Testis (tissue), 3 donors: ENCODE data around the gene CFAP54. TPM values are rescaled to one million over a fixed set of nuclear protein-coding genes. Genes with fewer than 3 reads are reported as not detected.
A peak's percentile ranks its signal among the peaks of the same experiment; 100 is the strongest.
"Not testable (repeated sequence)": the region's sequence is repeated elsewhere in the genome, so short reads cannot be mapped to it uniquely, and the experiment has no call there.

Experiments used
- DNase-seq: peaks from one replicate; pipeline ENCODE4 v3.0.0-alpha.2; 2019
- H3K27ac ChIP-seq, 2 donors: fragments of 200-600 bp; sonication (generic); one replicate each; pipeline ENCODE4 v1.5.1; 2019
- H3K27me3 ChIP-seq: fragments of 200-600 bp; sonication (generic); one replicate; pipeline ENCODE4 v1.5.1; 2019
- H3K36me3 ChIP-seq: fragments of 200-600 bp; sonication (generic); one replicate; pipeline ENCODE4 v1.5.1; 2017; ENCODE audit warnings: low read depth; ENCODE audit errors: missing control alignments
- H3K4me1 ChIP-seq: fragments of 200-600 bp; sonication (generic); one replicate; pipeline ENCODE4 v1.5.1; 2019
- H3K4me3 ChIP-seq, 2 donors: fragments of 200-600 bp; sonication (generic); one replicate each; pipeline ENCODE4 v1.5.1; 2017 to 2019
- H3K9me3 ChIP-seq: fragments of 200-600 bp; sonication (generic); one replicate; pipeline ENCODE4 v1.5.1; 2017
- POLR2A ChIP-seq: fragments of 450-650 bp; IDR thresholded peaks from one replicate; pipeline ENCODE4 v1.6.1; 2017; ENCODE audit warnings: antibody characterized with exemption, mild to moderate bottlenecking, moderate library complexity
- WGBS, 2 donors: methylation state at CpG; one replicate each; pipeline ENCODE4 v1.1.5; 2018; 5-methylcytosine and 5-hydroxymethylcytosine counted together
- intact Hi-C: fragments of 100-400 bp; cut with DNase I; formaldehyde crosslinking; loops from one replicate; pipeline ENCODE4 v1.15.1; 2023; ENCODE audit warnings: low total_unique reads
- polyA plus RNA-seq: library from polyadenylated mRNA; stranded (reverse); fragments of 350-450 nt; fragmentation: Illumina TruSeq; extraction: RNeasy Lipid Tissue Mini Kit (QIAGEN cat#74804); gene quantifications from one replicate; pipeline ENCODE4 v1.2.3, GENCODE V29; 2014; ENCODE audit warnings: low read depth, low replicate concordance; ENCODE audit not compliant: insufficient read depth
- total RNA-seq, 2 donors: library from RNA; depleted of rRNA; stranded (reverse); fragments of >200 nt; gene quantifications; one replicate each; pipeline ENCODE4 v1.2.3, GENCODE V29; 2016
- TF ChIP-seq, protein P1 (sequence below), 3 experiments: fragments of 450-650 bp in 2 of 3; fragments of 200-600 bp in 1 of 3; sonication (generic) in 1 of 3; IDR thresholded peaks; one replicate each; pipeline ENCODE4 v1.5.1; 2016 to 2019; ENCODE audit warnings: antibody characterized with exemption in 3 of 3, mild to moderate bottlenecking in 2 of 3, moderate library complexity in 1 of 3

CFAP54 gene
- total and polyA plus RNA-seq, 3 donors from 2014 or later, result 8.4 to 36.9 (median 14.4) TPM

DNA sequence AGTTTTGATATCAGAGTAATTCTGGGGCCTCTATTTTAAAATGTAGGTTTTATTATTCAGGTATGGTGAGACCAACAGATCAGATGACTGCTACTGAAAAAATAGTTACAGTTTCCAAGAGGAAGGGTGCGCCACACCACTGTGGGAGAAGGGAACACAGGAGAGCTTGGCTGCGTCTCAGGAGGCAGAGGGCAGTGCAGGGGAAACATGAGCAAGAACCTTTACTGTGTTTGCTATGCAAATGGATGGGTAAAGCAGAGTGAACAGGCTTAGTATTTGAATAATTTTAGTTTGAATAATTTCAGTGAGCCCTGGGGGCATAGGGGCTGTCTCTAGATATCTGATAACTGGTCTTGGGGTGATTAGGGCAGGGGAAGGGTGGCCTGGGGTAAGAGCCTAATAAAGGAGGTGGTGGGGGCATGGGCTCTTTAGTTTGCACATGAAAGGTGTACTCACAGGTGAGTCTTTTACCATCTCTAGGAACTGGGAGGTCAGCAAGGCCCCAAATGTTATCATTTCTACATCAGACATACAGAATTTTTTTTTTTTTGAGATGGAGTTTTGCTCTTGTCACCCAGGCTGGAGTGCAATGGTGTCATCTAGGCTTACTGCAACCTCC, 220.9 kb downstream of the CFAP54 start:
- 73 to 83% methylated on average over 2 of the region's 2 CpGs for WGBS, 2 donors
- no peak overlapping the region for H3K4me3 ChIP-seq
- intact Hi-C loops, result no loop called here

DNA sequence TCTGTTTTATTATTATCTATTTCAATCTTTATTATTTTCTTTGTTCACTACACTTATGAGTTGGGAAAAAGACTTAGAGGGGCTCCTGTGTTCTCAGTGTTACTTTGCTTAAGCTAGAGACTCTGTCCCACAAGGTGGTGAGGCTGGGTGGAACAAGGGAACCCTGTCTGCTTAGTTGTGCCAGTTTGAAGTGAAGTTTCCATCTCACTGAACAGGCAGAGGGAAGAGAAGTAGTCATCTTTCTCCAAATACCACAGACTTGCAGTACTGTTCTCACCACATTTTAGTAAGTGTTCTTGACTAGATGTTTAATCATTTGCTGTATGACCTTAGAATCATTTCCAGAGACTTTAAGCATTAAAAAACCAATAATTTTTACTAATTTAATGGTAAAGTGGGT, 222.0 kb downstream of the CFAP54 start:
- TF ChIP-seq POLR2A, result no peak
- TF ChIP-seq, protein P1, sequence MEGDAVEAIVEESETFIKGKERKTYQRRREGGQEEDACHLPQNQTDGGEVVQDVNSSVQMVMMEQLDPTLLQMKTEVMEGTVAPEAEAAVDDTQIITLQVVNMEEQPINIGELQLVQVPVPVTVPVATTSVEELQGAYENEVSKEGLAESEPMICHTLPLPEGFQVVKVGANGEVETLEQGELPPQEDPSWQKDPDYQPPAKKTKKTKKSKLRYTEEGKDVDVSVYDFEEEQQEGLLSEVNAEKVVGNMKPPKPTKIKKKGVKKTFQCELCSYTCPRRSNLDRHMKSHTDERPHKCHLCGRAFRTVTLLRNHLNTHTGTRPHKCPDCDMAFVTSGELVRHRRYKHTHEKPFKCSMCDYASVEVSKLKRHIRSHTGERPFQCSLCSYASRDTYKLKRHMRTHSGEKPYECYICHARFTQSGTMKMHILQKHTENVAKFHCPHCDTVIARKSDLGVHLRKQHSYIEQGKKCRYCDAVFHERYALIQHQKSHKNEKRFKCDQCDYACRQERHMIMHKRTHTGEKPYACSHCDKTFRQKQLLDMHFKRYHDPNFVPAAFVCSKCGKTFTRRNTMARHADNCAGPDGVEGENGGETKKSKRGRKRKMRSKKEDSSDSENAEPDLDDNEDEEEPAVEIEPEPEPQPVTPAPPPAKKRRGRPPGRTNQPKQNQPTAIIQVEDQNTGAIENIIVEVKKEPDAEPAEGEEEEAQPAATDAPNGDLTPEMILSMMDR (IDR thresholded peaks at IDR 0.05), result no peak
- DNase-seq, result no peak
- no peaks in the 10 kb centered on the region for H3K36me3 ChIP-seq
- H3K4me1 ChIP-seq, result no peaks in the 10 kb centered on the region
- H3K27me3 ChIP-seq, result no peaks in the 10 kb centered on the region
- H3K9me3 ChIP-seq, result no peaks in the 10 kb centered on the region
- H3K4me3 ChIP-seq, result no peak overlapping the region
- no peak overlapping the region for H3K27ac ChIP-seq
- intact Hi-C loops, result no loop called here

More for the DNA sequence above, 220.9 kb downstream of the CFAP54 start:
- Histone ChIP-seq H3K36me3 (no peaks in the 10 kb centered on the region), H3K4me1 (no peaks in the 10 kb centered on the region), H3K27me3 (no peaks in the 10 kb centered on the region), H3K27ac (no peak overlapping the region), H3K9me3 (no peaks in the 10 kb centered on the region)
- TF ChIP-seq, protein P1 (IDR thresholded peaks at IDR 0.05), result no peak
- TF ChIP-seq POLR2A, result no peak
- no peak for DNase-seq

DNA sequence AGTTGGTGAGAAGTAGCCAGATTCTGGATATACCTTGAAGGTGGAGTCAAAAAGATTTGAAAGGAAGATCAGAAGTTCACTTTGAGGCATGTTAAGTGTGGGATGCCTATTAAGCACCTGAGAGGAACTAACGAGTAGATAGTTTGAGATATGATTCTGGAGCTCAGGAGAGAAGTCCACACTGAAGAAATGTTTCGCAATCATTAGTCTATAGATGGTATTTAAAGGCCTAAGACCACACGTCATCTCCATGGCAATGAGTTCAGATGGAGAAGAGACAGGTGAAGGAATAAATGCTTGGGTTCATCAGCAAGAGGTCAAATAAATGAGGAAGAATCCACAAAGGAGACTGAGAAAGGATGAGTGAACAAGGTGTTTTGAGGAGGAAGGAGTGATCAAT, 224.8 kb downstream of the CFAP54 start:
- no peak overlapping the region for H3K27ac ChIP-seq
- no peak for DNase-seq
- TF ChIP-seq, protein P1 (IDR thresholded peaks at IDR 0.05), result no peak
- no peak for TF ChIP-seq POLR2A
- H3K4me1 ChIP-seq, result no peaks in the 10 kb centered on the region
- 87 to 95% methylated on average over 3 of the region's 3 CpGs for WGBS, 2 donors
- H3K9me3 ChIP-seq, result no peaks in the 10 kb centered on the region
- H3K36me3 ChIP-seq, result no peaks in the 10 kb centered on the region
- intact Hi-C loops, result no loop called here
- H3K4me3 ChIP-seq, result no peak overlapping the region
- no peaks in the 10 kb centered on the region for H3K27me3 ChIP-seq

DNA sequence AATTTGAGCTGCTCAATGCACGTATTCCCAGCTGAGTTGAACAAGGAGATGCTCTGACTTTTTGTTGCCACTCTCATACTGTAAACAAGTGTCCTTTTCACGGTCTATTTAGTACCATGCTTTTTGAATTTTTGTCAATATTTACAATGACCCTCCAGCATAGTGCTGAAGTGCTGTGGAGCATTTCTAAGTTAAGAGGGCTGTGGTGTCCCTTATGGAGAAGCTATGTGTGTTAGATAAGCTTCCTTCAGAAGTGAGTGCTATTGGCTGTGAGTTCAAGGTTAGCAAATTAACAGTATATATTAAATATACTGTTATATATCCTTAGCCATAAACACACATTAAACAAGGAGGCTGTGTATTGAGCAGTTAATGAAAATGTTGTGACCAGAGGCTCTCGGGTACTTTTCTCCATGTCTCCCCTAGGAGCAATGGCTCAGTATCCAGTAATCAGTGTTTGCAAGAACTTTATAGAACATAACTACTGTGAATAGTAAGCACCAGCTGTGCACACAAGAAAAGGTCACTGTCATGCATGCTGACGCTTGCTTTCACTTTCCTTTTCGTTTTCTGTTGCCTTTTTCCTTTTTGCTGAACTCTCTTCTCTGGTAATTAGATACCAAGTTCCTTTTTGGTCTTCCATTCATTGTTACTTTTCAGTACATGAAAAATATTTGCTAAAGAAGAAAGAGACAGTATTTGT, 230.4 kb downstream of the CFAP54 start:
- Histone ChIP-seq H3K4me1 (no peaks in the 10 kb centered on the region), H3K27me3 (no peaks in the 10 kb centered on the region), H3K9me3 (no peaks in the 10 kb centered on the region), H3K4me3 (peak overlapping the region in 1 of 2 donors; percentile 12), H3K27ac (no peak overlapping the region), H3K36me3 (no peaks in the 10 kb centered on the region)
- no peak for TF ChIP-seq POLR2A
- TF ChIP-seq, protein P1 (IDR thresholded peaks at IDR 0.05), result no peak
- DNase-seq, result no peak
- WGBS, 2 donors, result 58 to 60% methylated on average over 5 of the region's 5 CpGs
- intact Hi-C loops, result no loop called here

DNA sequence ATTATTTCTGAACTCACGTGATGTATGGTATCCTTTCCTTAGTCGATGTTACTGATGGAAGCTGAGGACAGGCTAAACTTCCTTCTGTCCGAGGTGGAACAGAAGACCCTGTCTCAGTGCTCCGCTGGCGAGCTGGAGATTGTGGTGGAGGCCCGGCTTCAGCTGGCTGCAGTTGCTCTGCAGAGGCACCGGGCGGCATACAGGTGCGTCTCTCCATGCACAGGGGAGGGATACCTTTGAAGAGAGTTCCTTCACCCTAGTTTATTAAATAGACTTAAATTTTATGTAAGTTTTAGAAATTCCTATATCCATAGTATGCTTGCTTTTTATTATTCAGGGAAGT, 231.0 kb downstream of the CFAP54 start:
- intact Hi-C loops, result no loop called here
- peak overlapping the region in 1 of 2 donors; percentile 12 for H3K4me3 ChIP-seq
- TF ChIP-seq, protein P1 (IDR thresholded peaks at IDR 0.05), result no peak
- TF ChIP-seq POLR2A, result no peak
- no peak for DNase-seq
- no peak overlapping the region for H3K27ac ChIP-seq
- H3K4me1 ChIP-seq, result no peaks in the 10 kb centered on the region
- H3K9me3 ChIP-seq, result no peaks in the 10 kb centered on the region
- 54 to 59% methylated on average over 9 of the region's 9 CpGs for WGBS, 2 donors
- no peaks in the 10 kb centered on the region for H3K36me3 ChIP-seq
- no peaks in the 10 kb centered on the region for H3K27me3 ChIP-seq

DNA sequence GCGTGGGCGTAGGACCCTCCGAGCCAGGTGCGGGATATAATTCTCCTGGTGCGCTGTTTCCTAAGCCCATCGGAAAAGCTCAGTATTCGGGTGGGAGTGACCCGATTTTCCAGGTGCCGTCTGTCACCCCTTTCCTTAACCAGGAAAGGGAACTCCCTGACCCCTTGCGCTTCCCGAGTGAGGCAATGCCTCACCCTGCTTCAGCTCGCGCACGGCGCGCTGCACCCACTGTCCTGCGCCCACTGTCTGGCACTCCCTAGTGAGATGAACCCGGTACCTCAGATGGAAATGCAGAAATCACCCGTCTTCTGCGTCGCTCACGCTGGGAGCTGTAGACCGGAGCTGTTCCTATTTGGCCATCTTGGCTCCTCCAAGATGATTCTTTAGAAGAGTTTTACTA, 240.1 kb downstream of the CFAP54 start:
- H3K27me3 ChIP-seq, intact Hi-C loops, H3K27ac ChIP-seq, DNase-seq, H3K4me1 ChIP-seq, H3K36me3 ChIP-seq, H3K4me3 ChIP-seq, H3K9me3 ChIP-seq: not testable (repeated sequence)
- 94% methylated on average over 22 to 23 of the region's 23 CpGs for WGBS, 2 donors
